Measurements from ENCODE around the gene CCNA2.

DNA sequence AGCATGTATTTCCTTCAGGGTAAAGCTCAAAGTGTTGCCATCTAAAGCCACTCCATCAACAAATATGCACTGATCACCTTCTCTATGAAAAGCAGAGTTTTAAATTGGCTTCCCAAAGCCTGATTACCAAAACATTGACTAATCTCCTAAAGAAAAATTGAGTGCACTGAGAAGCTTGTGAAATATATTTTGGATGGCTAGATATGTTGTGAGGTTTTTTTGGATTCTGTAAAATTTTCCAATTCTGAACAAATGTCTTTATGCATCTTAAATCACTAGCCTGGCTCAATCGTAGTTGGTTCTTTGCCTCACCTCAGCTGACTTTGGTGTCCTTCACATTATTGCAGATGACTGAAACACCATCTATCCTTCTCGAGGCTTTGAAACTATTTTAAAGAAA, 37.5 kb downstream of the CCNA2 start:
- TF ChIP-seq, protein P1, sequence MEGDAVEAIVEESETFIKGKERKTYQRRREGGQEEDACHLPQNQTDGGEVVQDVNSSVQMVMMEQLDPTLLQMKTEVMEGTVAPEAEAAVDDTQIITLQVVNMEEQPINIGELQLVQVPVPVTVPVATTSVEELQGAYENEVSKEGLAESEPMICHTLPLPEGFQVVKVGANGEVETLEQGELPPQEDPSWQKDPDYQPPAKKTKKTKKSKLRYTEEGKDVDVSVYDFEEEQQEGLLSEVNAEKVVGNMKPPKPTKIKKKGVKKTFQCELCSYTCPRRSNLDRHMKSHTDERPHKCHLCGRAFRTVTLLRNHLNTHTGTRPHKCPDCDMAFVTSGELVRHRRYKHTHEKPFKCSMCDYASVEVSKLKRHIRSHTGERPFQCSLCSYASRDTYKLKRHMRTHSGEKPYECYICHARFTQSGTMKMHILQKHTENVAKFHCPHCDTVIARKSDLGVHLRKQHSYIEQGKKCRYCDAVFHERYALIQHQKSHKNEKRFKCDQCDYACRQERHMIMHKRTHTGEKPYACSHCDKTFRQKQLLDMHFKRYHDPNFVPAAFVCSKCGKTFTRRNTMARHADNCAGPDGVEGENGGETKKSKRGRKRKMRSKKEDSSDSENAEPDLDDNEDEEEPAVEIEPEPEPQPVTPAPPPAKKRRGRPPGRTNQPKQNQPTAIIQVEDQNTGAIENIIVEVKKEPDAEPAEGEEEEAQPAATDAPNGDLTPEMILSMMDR (IDR thresholded peaks at IDR 0.05), result no peak
- no peak for TF ChIP-seq POLR2AphosphoS5 (IDR thresholded peaks at IDR 0.05)
